ENCODE data around the gene LCN15. TPM values are rescaled to one million over a fixed set of nuclear protein-coding genes. Genes with fewer than 3 reads are reported as not detected.

The LCN15 gene
- total RNA-seq, 1 donor from 2014 or later, result not detected

DNA sequence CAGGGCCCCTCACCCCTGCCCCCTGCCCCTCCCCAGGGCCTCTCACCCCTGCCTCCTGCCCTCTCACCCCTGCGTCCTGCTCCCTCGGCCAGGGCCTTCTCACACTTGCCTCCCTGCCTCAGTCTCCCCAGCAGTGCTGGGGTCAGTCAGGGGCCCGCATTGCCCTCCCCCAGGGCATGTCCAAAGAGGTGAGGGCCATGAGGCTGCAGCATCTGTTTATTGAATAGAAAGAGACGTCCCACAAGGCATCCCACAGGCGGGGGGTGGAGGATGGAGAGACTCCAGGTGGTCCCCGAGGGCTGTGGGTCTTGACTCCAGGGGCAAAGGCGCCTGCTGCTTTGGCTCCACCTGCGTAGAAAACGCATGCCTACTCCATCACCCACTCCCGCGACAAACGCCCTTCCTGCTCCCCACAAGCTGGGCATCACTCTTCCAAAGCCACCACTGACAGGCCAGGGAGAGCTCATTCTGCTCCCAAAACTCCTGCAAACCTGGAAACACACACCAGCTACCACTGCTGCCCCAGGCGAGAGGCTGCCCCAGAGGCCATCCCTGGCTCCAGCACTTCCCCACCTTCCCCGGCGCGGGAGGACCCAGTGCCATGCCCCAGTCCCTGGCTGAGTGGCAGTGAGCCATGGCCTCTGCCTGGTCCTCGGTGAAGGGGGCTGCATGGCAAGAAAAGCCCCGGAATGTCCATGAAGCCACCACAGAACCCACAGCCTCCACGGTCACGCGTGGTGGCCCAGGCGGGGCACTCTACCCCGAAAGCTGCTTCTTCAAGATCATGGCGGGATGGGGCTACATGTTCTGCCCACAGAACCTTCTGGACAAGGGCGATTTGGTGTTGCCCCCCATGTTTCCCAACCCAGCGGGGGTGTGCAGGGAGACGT, 4.6 kb downstream of the LCN15 start:
- DNase-seq (ENCODE audit: low read depth), result no peak
- Histone ChIP-seq H3K27me3 (ENCODE audit: insufficient read depth, low read length) (no peaks in the 10 kb centered on the region), H3K4me1 (ENCODE audit: insufficient read depth, low read length) (no peaks in the 10 kb centered on the region), H3K36me3 (ENCODE audit: insufficient read depth, low read length) (no peaks in the 10 kb centered on the region), H3K27ac (ENCODE audit: low read depth, low read length) (no peak overlapping the region), H3K9ac (ENCODE audit: low read length) (no peak overlapping the region), H3K79me2 (ENCODE audit: insufficient read depth, low read length) (no peaks in the 10 kb centered on the region), H3K4me2 (ENCODE audit: low read length) (no peak overlapping the region), H3K9me3 (ENCODE audit: insufficient read depth, low read depth, low read length) (peaks cover 10% of the 10 kb centered on the region), H3K4me3 (ENCODE audit: insufficient read depth, low read depth, low read length) (no peak overlapping the region), H4K20me1 (ENCODE audit: insufficient read depth, low read length) (no peaks in the 10 kb centered on the region), H2AFZ (ENCODE audit: low read depth, low read length) (no peak overlapping the region)
- peaks cover 3% of the 10 kb centered on the region for H3K27me3 Mint-ChIP-seq (ENCODE audit: low read depth, unreplicated experiment)
- H3K27ac Mint-ChIP-seq (ENCODE audit: unreplicated experiment), result no peak overlapping the region
- no peak for TF ChIP-seq EZH2 (IDR thresholded peaks at IDR 0.05; ENCODE audit: insufficient read depth, low read length)
- TF ChIP-seq, protein P1, sequence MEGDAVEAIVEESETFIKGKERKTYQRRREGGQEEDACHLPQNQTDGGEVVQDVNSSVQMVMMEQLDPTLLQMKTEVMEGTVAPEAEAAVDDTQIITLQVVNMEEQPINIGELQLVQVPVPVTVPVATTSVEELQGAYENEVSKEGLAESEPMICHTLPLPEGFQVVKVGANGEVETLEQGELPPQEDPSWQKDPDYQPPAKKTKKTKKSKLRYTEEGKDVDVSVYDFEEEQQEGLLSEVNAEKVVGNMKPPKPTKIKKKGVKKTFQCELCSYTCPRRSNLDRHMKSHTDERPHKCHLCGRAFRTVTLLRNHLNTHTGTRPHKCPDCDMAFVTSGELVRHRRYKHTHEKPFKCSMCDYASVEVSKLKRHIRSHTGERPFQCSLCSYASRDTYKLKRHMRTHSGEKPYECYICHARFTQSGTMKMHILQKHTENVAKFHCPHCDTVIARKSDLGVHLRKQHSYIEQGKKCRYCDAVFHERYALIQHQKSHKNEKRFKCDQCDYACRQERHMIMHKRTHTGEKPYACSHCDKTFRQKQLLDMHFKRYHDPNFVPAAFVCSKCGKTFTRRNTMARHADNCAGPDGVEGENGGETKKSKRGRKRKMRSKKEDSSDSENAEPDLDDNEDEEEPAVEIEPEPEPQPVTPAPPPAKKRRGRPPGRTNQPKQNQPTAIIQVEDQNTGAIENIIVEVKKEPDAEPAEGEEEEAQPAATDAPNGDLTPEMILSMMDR (IDR thresholded peaks at IDR 0.05; ENCODE audit: insufficient read depth, low read depth, low read length), result no peak
- H3K4me3 Mint-ChIP-seq (ENCODE audit: unreplicated experiment), result no peak overlapping the region
- FAIRE-seq, result no peak
- peaks cover 7% of the 10 kb centered on the region for H3K9me3 Mint-ChIP-seq (ENCODE audit: unreplicated experiment)
- H3K36me3 Mint-ChIP-seq (ENCODE audit: low read depth, unreplicated experiment), result peaks cover 3% of the 10 kb centered on the region
- H3K4me1 Mint-ChIP-seq (ENCODE audit: low read depth, unreplicated experiment), result no peaks in the 10 kb centered on the region

DNA sequence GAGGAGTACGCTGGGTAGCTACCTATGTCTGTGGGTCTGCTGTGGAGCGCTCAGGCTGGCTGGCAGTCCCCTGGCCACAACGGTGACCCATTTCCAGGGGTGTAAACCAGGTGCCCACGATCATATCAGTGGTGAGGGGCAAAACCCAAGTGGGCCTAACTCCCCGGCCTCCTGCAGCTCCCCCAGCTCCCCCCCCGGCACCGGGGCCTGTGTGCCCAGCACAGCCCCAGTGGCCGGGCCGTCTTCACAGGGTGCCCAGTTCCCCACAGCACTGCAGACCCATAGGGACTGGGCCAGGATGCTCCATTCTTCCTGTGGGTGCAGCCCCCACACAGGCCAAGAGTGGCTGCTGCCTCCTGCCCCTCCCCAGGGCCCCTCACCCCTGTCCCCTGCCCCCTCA, 5.3 kb downstream of the LCN15 start:
- Histone ChIP-seq H4K20me1 (ENCODE audit: insufficient read depth, low read length) (no peaks in the 10 kb centered on the region), H3K9ac (ENCODE audit: low read length) (no peak overlapping the region), H3K27me3 (ENCODE audit: insufficient read depth, low read length) (no peaks in the 10 kb centered on the region), H3K79me2 (ENCODE audit: insufficient read depth, low read length) (no peaks in the 10 kb centered on the region), H3K27ac (ENCODE audit: low read depth, low read length) (no peak overlapping the region), H3K36me3 (ENCODE audit: insufficient read depth, low read length) (no peaks in the 10 kb centered on the region), H3K4me3 (ENCODE audit: insufficient read depth, low read depth, low read length) (no peak overlapping the region), H2AFZ (ENCODE audit: low read depth, low read length) (no peak overlapping the region), H3K9me3 (ENCODE audit: insufficient read depth, low read depth, low read length) (peaks cover 10% of the 10 kb centered on the region), H3K4me1 (ENCODE audit: insufficient read depth, low read length) (no peaks in the 10 kb centered on the region), H3K4me2 (ENCODE audit: low read length) (no peak overlapping the region)
- TF ChIP-seq, protein P1 (IDR thresholded peaks at IDR 0.05; ENCODE audit: insufficient read depth, low read depth, low read length), result no peak
- TF ChIP-seq EZH2 (IDR thresholded peaks at IDR 0.05; ENCODE audit: insufficient read depth, low read length), result no peak
- Mint-ChIP-seq H3K9me3 (ENCODE audit: unreplicated experiment) (peaks cover 7% of the 10 kb centered on the region), H3K36me3 (ENCODE audit: low read depth, unreplicated experiment) (peaks cover 3% of the 10 kb centered on the region), H3K4me1 (ENCODE audit: low read depth, unreplicated experiment) (no peaks in the 10 kb centered on the region), H3K27me3 (ENCODE audit: low read depth, unreplicated experiment) (peaks cover 3% of the 10 kb centered on the region), H3K4me3 (ENCODE audit: unreplicated experiment) (no peak overlapping the region), H3K27ac (ENCODE audit: unreplicated experiment) (no peak overlapping the region)
- FAIRE-seq, result no peak
- DNase-seq (ENCODE audit: low read depth), result no peak

DNA sequence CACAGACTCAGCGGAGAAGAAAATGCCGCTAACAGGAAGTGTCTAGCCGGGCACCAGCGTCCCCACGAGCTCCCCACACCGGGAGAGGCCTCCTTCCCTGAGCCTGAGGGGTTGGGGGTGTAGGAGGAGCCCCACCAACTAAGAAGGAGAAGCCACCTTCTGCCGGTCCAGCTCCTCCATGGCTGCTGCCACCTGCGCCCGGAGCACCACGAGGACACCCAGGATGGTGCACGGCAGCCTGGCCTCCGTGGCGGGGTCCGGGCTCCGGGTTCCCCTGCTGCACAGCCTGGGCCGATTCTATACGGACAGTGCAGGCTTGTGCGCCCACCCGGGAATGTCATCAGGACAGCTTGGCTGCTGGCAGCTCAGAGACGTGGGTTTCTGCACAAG, 6.6 kb downstream of the LCN15 start:
- Histone ChIP-seq H3K4me2 (ENCODE audit: low read length) (no peak overlapping the region), H4K20me1 (ENCODE audit: insufficient read depth, low read length) (no peaks in the 10 kb centered on the region), H3K36me3 (ENCODE audit: insufficient read depth, low read length) (no peaks in the 10 kb centered on the region), H3K9me3 (ENCODE audit: insufficient read depth, low read depth, low read length) (peaks cover 10% of the 10 kb centered on the region), H2AFZ (ENCODE audit: low read depth, low read length) (no peak overlapping the region), H3K4me1 (ENCODE audit: insufficient read depth, low read length) (no peaks in the 10 kb centered on the region), H3K27ac (ENCODE audit: low read depth, low read length) (no peak overlapping the region), H3K27me3 (ENCODE audit: insufficient read depth, low read length) (peaks cover 3% of the 10 kb centered on the region), H3K9ac (ENCODE audit: low read length) (no peak overlapping the region), H3K79me2 (ENCODE audit: insufficient read depth, low read length) (no peaks in the 10 kb centered on the region), H3K4me3 (ENCODE audit: insufficient read depth, low read depth, low read length) (no peak overlapping the region)
- no peak for TF ChIP-seq EZH2 (IDR thresholded peaks at IDR 0.05; ENCODE audit: insufficient read depth, low read length)
- no peak overlapping the region for H3K27ac Mint-ChIP-seq (ENCODE audit: unreplicated experiment)
- H3K36me3 Mint-ChIP-seq (ENCODE audit: low read depth, unreplicated experiment), result peaks cover 3% of the 10 kb centered on the region
- peaks cover 7% of the 10 kb centered on the region for H3K9me3 Mint-ChIP-seq (ENCODE audit: unreplicated experiment)
- FAIRE-seq (no peak), DNase-seq (ENCODE audit: low read depth) (no peak)
- H3K4me1 Mint-ChIP-seq (ENCODE audit: low read depth, unreplicated experiment), result no peaks in the 10 kb centered on the region
- H3K4me3 Mint-ChIP-seq (ENCODE audit: unreplicated experiment), result no peak overlapping the region
- peaks cover 3% of the 10 kb centered on the region for H3K27me3 Mint-ChIP-seq (ENCODE audit: low read depth, unreplicated experiment)

Measured in astrocyte (in vitro differentiated cells and primary cell).